Neural cell (in vitro differentiated cells): ENCODE data around the gene TBXA2R. TPM values are rescaled to one million over a fixed set of nuclear protein-coding genes. Genes with fewer than 3 reads are reported as not detected.

ENCODE experiments used
- H2AFZ ChIP-seq: fragments of 200-600, 300-800 bp; sonication (generic), shearing (Covaris generic); 2 replicates; pipeline ENCODE4 v1.6.0; 2014; ENCODE audit warnings: low read depth, mild to moderate bottlenecking, antibody characterized with exemption, low read length, moderate library complexity
- H3F3A ChIP-seq: fragments of 200-600 bp; shearing (Covaris generic); 2 replicates; pipeline ENCODE4 v1.6.1; 2016; ENCODE audit warnings: mild to moderate bottlenecking, moderate library complexity, mixed read lengths, antibody characterized with exemption, low read length; ENCODE audit not compliant: insufficient read depth, poor library complexity, severe bottlenecking
- H3K27ac ChIP-seq: fragments of 200-600, 300-800 bp; sonication (generic), shearing (Covaris generic); 2 replicates; pipeline ENCODE4 v1.5.1; 2014; ENCODE audit warnings: mild to moderate bottlenecking, low read length, moderate library complexity
- H3K27me3 ChIP-seq: fragments of 300-800, 200-600 bp; sonication (generic), shearing (Covaris generic); 2 replicates; pipeline ENCODE4 v1.6.0; 2014; ENCODE audit warnings: mild to moderate bottlenecking, low read depth, low read length, moderate library complexity; ENCODE audit not compliant: insufficient read depth
- H3K36me3 ChIP-seq: fragments of 300-800, 200-600 bp; sonication (generic), shearing (Covaris generic); 2 replicates; pipeline ENCODE4 v1.5.1; 2014; ENCODE audit warnings: mild to moderate bottlenecking, antibody characterized with exemption, low read length, moderate library complexity; ENCODE audit not compliant: insufficient read depth
- H3K4me2 ChIP-seq: fragments of 300-800, 200-600 bp; sonication (generic), shearing (Covaris generic); 2 replicates; pipeline ENCODE4 v1.6.0; 2014; ENCODE audit warnings: mild to moderate bottlenecking, low read length
- H3K4me3 ChIP-seq: fragments of 300-800, 200-600 bp; sonication (generic), shearing (Covaris generic); 2 replicates; pipeline ENCODE4 v1.5.1; 2014; ENCODE audit warnings: mild to moderate bottlenecking, low read length, moderate library complexity
- H3K79me2 ChIP-seq: fragments of 200-600 bp; shearing (Covaris generic); replicated peaks from 2 replicates; pipeline ENCODE4 v1.6.0; 2014; ENCODE audit warnings: mild to moderate bottlenecking, low read length, moderate library complexity; ENCODE audit not compliant: insufficient read depth
- H3K9ac ChIP-seq: fragments of 300-800, 200-600 bp; sonication (generic), shearing (Covaris generic); 2 replicates; pipeline ENCODE4 v1.6.1; 2016; ENCODE audit warnings: mild to moderate bottlenecking, low read length, mixed read lengths
- H3K9me2 ChIP-seq: fragments of 200-600 bp; shearing (Covaris generic); 2 replicates; pipeline ENCODE4 v1.6.1; 2016; ENCODE audit warnings: mild to moderate bottlenecking, low read length, mixed read lengths; ENCODE audit not compliant: insufficient read depth
- H3K9me3 ChIP-seq: fragments of 200-600, 300-800 bp; sonication (generic), shearing (Covaris generic); 2 replicates; pipeline ENCODE4 v1.6.1; 2016; ENCODE audit warnings: mild to moderate bottlenecking, mixed run types, low read length, moderate library complexity, mixed read lengths
- H4K20me1 ChIP-seq: fragments of 200-600 bp; shearing (Covaris generic); 2 replicates; pipeline ENCODE4 v1.6.1; 2016; ENCODE audit warnings: mild to moderate bottlenecking, mixed run types; ENCODE audit not compliant: insufficient read depth
- CTCF ChIP-seq: fragments of 450-650 bp; IDR thresholded peaks from 2 replicates; pipeline ENCODE4 v1.5.1; 2014; ENCODE audit warnings: antibody characterized with exemption, mild to moderate bottlenecking, moderate library complexity; ENCODE audit not compliant: poor library complexity, severe bottlenecking
- EP300 ChIP-seq: fragments of 450-650 bp; conservative IDR thresholded peaks from 2 replicates; pipeline ENCODE4 v1.6.1; 2014; ENCODE audit warnings: antibody characterized with exemption, mild to moderate bottlenecking, moderate library complexity; ENCODE audit not compliant: poor library complexity, severe bottlenecking
- EZH2 ChIP-seq: fragments of 200-600, 300-800 bp; shearing (Covaris generic), sonication (generic); IDR thresholded peaks from 2 replicates; pipeline ENCODE4 v1.6.1; 2014; ENCODE audit warnings: antibody characterized with exemption, low read length, borderline replicate concordance, mild to moderate bottlenecking; ENCODE audit not compliant: insufficient read depth, poor library complexity, severe bottlenecking
- MXI1 ChIP-seq: fragments of 450-650 bp; conservative IDR thresholded peaks from 2 replicates; pipeline ENCODE4 v1.6.1; 2014; ENCODE audit warnings: antibody characterized with exemption, mild to moderate bottlenecking; ENCODE audit not compliant: poor library complexity, severe bottlenecking
- POLR2AphosphoS5 ChIP-seq: IDR thresholded peaks from 2 replicates; pipeline ENCODE4 v1.6.1; 2012
- RAD21 ChIP-seq: fragments of 450-650 bp; conservative IDR thresholded peaks from 2 replicates; pipeline ENCODE4 v1.6.1; 2014; ENCODE audit warnings: antibody characterized with exemption, mild to moderate bottlenecking, moderate library complexity
- REST ChIP-seq: IDR thresholded peaks from 2 replicates; pipeline ENCODE4 v1.6.1; 2012; ENCODE audit warnings: borderline replicate concordance
- SMC3 ChIP-seq: fragments of 450-650 bp; conservative IDR thresholded peaks from 2 replicates; pipeline ENCODE4 v1.6.1; 2014; ENCODE audit warnings: antibody characterized with exemption, mild to moderate bottlenecking, moderate library complexity; ENCODE audit not compliant: poor library complexity
- TAF1 ChIP-seq: IDR thresholded peaks from 2 replicates; pipeline ENCODE4 v1.6.1; 2012; ENCODE audit warnings: low read depth
- polyA plus RNA-seq: library from polyadenylated mRNA; depleted of rRNA; stranded (reverse); fragments of >200 nt; gene quantifications from 2 replicates; pipeline ENCODE4 v1.2.3, GENCODE V29; 2014

Gene TBXA2R
- polyA plus RNA-seq, 1 donor from 2014 or later, result not detected

- no peaks in the 10 kb centered on the region for H3F3A ChIP-seq
- no peak overlapping the region for H3K9ac ChIP-seq
- H3K9me3 ChIP-seq, result no peaks in the 10 kb centered on the region
- no peak overlapping the region for H2AFZ ChIP-seq
- no peak overlapping the region for H3K4me2 ChIP-seq
- H4K20me1 ChIP-seq, result no peaks in the 10 kb centered on the region
- no peak overlapping the region for H3K4me3 ChIP-seq
- no peaks in the 10 kb centered on the region for H3K36me3 ChIP-seq
- no peaks in the 10 kb centered on the region for H3K79me2 ChIP-seq
- TF ChIP-seq MXI1 (no peak), POLR2AphosphoS5 (no peak), TAF1 (no peak)
- H3K9me2 ChIP-seq, result no peaks in the 10 kb centered on the region
- H3K27me3 ChIP-seq, result no peaks in the 10 kb centered on the region
- no peak overlapping the region for H3K27ac ChIP-seq
Measured at GRCh38 chr19:3575260-3575741, 31.4 kb downstream of the TBXA2R start.

GRCh38 chr19:3573858-3574637, 32.6 kb downstream of the TBXA2R start:
- Histone ChIP-seq H3K9me2 (no peaks in the 10 kb centered on the region), H3K4me2 (no peak overlapping the region), H2AFZ (no peak overlapping the region)

More at GRCh38 chr19:3573858-3574637, 32.6 kb downstream of the TBXA2R start:
- H3K4me3 ChIP-seq, result peak overlapping the region; percentile 77
- H3F3A ChIP-seq, result no peaks in the 10 kb centered on the region
- no peak overlapping the region for H3K9ac ChIP-seq
- H3K9me3 ChIP-seq, result no peaks in the 10 kb centered on the region
- no peaks in the 10 kb centered on the region for H4K20me1 ChIP-seq
- H3K36me3 ChIP-seq, result no peaks in the 10 kb centered on the region
- no peaks in the 10 kb centered on the region for H3K79me2 ChIP-seq
- no peak overlapping the region for H3K27ac ChIP-seq
- no peaks in the 10 kb centered on the region for H3K27me3 ChIP-seq
- TF ChIP-seq SMC3 (no peak), CTCF (no peak), EP300 (no peak), POLR2AphosphoS5 (no peak), EZH2 (no peak), REST (no peak), RAD21 (no peak), TAF1 (no peak), MXI1 (no peak)
